Activated T-cell treated with anti-CD3 and anti-CD28 coated beads for 48 hours (primary cell): ENCODE measurements around the gene LGALS3.
"Not testable (repeated sequence)": the region's sequence is repeated elsewhere in the genome, so short reads cannot be mapped to it uniquely, and the experiment has no call there.

Experiments used
- DNase-seq: peaks from one replicate; pipeline ENCODE4 v3.0.0-alpha.2; 2020; ENCODE audit warnings: low read depth

LGALS3 gene

DNA sequence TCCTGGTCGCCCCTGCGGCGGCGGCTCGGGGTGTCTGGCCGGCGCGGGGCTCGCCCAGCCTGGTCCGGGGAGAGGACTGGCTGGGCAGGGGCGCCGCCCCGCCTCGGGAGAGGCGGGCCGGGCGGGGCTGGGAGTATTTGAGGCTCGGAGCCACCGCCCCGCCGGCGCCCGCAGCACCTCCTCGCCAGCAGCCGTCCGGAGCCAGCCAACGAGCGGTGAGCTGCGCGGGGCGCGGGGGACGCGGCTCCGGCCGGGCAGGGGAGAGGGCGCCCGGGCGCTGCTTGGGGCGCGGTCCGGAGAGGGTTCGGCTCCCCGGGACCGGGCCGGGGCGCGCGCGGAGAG is at the start of gene LGALS3:
Gene LGALS3, plus strand, starts transcription at position 167 of the 342 bp plus-strand sequence. CDS start 8,122 bp downstream, outside the sequence.
- DNase-seq = peak; percentile 25

GRCh38 chr14:55079961-55080360 is 49.1 kb upstream of the LGALS3 start:
- DNase-seq = not testable (repeated sequence)

GRCh38 chr14:55084401-55085059 is 44.5 kb upstream of the LGALS3 start:
- no peak for DNase-seq

DNA sequence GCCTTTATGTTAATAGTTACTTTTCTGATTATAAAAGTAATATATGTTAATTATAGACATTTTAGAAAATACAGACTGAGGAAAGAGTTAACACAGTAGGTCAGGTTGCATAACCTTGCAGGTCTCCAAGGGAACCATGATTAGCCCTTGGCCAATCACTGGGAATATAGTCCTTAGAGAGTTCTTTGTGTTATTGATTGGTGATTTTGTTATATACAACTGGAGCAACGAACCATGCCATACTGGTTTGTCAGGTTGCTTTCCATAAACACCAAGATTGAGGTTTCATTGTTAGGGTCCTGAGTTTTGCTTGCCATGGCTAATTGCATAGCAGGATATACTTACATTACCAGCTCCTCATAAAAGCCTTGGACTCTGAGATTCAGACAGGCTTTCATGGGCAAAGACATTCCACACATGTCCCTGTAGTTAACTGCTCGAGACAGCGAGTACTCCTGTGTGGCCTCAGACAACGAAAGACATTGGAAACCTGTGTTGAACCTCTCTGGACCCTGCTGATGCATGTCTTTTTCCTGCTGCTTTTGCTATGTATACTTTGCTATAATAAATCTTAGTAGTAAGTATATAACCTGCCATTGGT is 43.9 kb upstream of the LGALS3 start:
- no peak for DNase-seq

GRCh38 chr14:55086938-55087337 is 42.1 kb upstream of the LGALS3 start:
- DNase-seq = no peak

GRCh38 chr14:55088356-55088755 is 40.7 kb upstream of the LGALS3 start:
- DNase-seq = no peak

- DNase-seq = no peak
Observed at GRCh38 chr14:55092341-55092740, 36.7 kb upstream of the LGALS3 start.

- no peak for DNase-seq
Observed at GRCh38 chr14:55094292-55095157, 34.5 kb upstream of the LGALS3 start.

- peak; percentile 43 for DNase-seq
Observed at GRCh38 chr14:55097881-55098560, 31.0 kb upstream of the LGALS3 start.

DNA sequence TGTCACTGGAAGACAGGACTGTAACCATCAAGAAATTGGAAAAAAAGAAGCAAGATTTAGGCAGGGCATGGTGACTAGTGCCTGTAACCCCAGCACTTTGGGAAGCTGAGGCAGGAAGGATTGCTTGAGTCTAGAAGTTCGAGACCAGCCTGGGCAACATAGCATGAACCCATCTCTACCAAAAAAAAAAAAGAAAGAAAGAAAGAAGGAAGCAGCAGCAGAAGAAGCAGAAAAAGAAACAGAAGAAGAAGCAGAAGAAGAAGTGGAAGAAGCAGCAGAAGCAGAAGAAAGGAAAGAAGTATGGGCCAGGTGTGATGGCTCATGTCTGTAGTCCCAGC is 30.5 kb upstream of the LGALS3 start:
- no peak for DNase-seq

DNA sequence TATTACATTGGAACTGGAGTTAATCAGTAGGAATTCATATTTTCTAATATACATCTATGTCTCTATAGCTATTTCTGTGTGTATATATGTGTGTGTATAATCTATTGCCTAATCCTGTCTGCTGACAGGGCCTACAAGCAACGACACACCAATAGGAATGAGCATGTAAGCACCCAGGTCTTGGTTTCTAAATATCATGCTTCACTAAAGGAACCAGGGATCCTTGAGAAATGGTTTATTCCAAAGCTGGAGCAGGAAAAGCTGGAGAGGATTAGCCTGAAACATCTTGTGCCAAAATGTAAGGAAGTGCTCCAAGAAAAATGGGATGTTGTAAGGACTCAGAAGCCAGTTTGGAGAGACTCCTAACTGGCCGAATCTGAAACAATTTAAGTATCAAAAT is 29.3 kb upstream of the LGALS3 start:
- no peak for DNase-seq

DNA sequence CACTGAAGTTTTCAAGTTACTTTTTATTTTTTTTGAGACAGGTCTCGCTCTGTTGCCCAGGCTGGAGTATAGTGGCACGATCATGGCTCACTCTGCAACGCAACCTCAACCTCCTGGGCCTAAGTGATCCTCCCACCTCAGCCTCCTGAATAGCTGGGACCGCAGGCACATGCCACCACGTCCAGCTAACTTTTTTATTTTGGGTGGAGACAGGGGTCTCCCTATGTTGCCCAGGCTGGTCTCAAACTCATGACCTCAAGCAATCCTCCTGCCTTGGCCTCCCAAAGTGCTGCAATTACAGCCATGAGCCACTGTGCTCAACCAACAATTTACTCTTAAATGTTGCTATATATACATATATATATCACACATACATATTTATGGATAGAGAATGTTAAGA is 27.4 kb upstream of the LGALS3 start:
- DNase-seq = no peak

DNA sequence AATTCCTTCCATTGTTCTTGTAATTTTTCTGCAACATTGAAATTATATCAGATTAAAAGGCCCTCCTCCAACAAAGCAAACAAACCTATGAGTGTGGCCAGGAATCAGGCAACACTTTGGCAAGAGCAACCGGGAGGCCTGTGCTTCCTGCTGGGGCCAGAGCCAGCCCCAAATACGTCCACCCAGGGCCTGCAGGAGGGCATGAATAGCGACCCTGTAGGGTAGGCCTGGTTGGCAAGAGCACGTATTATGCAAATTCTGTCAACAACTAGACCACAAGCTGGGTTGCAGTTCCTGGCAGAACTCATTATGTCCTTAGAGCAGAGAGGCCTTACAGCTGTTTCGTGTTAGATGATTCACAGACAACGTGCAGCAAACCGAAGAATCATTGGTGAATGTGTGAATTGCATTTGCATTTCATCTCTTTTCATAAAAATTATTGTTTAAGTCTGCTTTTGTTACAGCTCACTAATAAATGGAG is 26.9 kb upstream of the LGALS3 start:
- DNase-seq = no peak

DNA sequence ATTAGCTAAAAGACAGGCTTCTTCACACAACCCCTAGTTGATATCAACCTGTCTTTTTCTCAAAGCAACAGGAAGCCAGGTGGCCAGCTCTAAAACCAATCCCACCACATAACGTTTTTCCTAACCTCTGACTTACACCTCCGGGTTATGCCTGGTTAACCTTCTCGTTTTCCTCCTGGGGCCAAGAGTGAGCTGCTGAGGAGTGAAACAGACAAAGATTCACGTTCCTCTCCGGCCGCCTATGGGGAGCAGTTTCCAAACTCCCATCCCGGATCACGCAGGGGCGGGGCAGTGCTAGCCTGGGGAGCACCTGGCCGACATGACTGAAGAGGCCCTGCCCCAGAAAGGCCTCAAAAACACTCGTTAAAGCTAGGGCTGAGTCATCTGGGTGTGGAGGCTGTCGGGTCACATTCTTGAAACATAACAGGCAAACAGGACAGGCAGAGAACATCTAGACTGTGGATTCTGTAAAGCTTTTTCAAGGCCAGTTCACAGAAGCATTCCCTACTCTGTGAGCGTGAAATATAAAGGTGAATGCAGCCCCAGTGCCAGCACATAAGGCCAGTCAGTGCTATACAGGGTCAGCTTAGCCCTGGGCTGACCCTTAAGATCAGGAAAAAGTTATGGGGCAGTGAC is 25.9 kb upstream of the LGALS3 start:
- peak; percentile 33 for DNase-seq

DNA sequence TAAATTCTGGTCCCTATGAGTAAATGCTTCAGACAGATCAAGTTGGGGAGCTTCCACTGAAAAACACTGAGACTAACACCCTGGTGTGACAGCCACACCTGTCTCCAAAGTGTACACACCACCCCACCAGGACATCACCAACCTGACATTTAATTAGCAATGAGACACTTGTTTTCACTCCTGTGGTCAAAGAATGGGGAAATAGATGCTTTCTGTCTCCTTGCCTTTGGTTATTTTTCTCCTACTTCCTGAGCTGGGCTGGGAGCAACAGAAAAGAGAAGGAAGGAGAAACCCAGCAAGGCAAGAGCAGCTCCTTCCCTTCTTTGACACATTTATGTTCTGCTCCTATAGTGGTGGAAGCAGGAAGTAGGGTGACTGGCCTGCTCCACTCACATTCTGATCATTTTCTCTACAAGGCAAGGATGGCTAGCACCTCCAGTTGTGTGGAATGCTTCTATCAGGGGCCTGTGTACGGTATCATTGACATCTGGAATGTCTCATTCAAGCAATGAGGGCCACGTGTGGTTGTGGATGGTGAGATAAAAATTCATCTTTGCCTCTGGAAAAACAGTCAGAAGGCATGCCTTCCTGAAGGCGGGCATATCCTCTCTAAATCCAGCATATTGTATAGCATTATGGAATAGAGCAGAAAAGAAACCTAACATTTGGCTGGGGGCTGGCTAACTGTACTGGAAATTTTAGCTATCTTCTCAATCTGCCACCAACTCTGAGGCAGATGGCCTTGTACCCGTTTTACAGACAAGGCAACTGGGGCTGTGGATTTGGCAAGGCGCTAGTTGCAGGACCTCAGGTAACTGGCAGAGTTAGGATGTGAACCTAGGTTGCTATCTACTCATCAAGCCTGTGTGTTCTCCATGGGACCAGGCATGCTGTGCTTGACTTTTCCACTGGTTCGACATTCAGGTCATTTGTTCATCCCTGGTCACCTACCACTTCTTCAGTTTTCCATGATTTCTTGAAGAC is 24.8 kb upstream of the LGALS3 start:
- DNase-seq = no peak

DNA sequence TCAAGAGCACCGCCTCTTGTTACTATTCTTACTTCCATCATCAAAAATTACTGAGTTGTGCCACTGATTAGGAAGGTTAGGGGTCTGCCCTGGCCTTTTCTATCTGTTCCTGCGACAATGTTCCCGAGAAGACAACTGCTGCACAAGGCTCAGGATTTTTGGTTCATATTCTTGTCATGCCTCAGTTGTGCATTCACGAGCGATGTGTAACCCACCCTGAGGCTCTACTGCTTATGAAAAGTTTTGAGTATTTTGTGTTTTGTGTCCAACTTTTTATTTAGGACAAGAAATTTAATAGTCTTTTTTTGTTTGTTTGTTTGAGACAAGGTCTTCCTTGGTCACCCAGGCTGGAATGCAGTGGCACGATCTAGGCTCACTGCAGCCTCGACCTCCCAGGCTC is 23.1 kb upstream of the LGALS3 start:
- no peak for DNase-seq

DNA sequence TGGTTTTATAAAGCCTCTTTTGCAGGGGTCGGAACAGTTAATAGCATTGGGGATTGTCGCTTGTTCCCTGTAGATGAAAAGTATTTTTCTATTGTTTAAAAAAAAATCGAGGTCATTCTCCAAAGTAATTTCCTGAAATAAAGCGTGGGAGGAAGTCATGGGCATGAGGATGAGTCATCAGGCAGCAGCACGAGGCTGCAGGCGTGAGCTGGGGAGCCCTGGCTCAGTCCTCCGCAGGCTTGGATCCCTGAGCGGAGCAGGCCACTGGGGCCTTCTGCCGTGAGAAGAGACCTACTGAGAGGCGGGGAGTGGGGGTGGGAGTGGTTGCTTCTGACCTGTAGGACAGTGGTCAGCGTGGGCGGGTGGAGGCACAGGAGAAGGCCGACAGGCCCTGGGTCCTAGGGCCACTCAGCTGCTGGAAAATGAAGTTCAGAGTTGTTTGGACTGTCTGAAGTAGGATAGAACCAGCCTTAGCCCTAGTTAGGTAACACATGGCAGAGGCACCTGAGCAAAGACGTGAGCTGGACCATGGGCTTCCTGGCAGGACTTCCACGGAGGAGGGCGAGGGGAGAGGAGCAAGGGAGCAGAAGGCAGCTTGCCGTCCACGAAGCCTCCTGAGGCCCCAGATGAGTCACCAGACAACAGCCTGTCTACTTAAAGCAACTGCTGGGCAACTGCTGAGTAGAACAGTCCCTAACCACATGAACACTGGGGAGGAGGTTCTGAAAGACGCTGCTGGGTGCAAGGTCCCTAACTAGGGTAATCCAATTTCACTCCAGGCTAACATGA is 21.1 kb upstream of the LGALS3 start:
- no peak for DNase-seq

DNA sequence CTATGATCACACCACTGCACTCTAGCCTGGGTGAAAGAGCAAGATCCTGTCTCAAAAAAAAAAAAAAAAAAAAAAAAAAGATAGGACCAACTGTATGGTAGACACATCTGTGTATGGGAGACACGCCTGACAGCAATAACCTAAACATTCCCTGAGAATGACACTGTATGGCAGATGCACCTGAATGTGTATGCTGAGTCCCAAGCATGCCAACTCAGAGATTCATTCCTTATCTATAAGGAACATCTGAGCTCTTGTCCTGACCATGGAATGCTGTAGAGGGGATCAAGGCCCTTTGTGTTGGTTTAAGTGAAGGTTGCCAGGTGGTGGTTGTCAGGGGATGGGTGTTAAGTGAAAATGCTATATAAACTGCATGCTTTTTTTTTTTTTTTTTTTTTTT is 19.2 kb upstream of the LGALS3 start:
- DNase-seq = no peak

DNA sequence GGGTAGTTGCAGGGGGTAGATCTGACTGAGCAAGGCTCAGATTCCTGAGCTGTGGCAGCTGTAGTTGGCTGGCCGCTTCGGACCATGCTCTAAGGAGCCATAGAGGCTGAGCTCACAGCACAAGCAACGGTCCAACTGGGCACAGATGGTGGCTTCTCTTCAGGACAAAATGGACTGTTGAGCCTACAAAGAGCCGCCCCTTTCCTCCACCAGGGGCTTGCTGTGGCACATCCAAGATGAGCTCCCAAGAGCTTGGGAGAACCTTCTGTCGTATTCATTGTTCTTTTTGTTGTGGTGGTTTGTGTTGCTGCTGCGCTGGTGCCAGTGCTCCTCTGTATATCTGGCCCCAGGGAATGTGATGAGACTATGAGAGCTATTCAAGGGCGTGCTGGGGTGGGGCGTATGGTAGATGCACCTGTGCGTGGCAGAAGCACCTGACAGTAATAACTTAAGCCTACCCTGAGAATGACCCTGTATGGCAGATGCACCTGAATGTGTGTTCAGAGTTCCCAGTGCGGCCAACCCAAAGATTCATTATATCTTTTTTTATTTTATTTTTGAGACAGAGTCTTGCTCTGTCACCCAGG is 17.8 kb upstream of the LGALS3 start:
- no peak for DNase-seq

- DNase-seq = no peak
Observed at GRCh38 chr14:55114720-55115119, 14.3 kb upstream of the LGALS3 start.
